B cell (primary cell): Measurements from ENCODE around the gene SHB.

Source experiments
- CTCF ChIP-seq: fragments of 200-600 bp; IDR thresholded peaks from one replicate; pipeline ENCODE4 v1.8.0; 2022; ENCODE audit warnings: antibody characterized with exemption, mild to moderate bottlenecking
- EZH2 ChIP-seq: IDR thresholded peaks from 2 replicates; pipeline ENCODE4 v1.6.1; 2012; ENCODE audit warnings: borderline replicate concordance, low read depth, mild to moderate bottlenecking, moderate library complexity, low read length; ENCODE audit not compliant: insufficient read depth, poor library complexity, severe bottlenecking

GRCh38 chr9:37978481-37978864 lies 90.6 kb downstream of the SHB start:
- no peak for TF ChIP-seq CTCF
- no peak for TF ChIP-seq EZH2
